AG09309 (cell line): ENCODE results near the gene SETD4.

Experiments
- DNase-seq: peaks from one replicate; pipeline ENCODE4 v3.0.0-alpha.2; 2010; ENCODE audit warnings: low read depth
- H3K4me3 ChIP-seq: 2 replicates; pipeline ENCODE4 v1.5.1; 2011; ENCODE audit warnings: mild to moderate bottlenecking, low read depth, low read length, moderate library complexity; ENCODE audit not compliant: control insufficient read depth
- CTCF ChIP-seq: IDR thresholded peaks from 2 replicates; pipeline ENCODE4 v1.5.1; 2011; ENCODE audit warnings: mild to moderate bottlenecking, low read depth, low read length, inconsistent platforms; ENCODE audit not compliant: insufficient read depth, control insufficient read depth; ENCODE audit errors: missing control alignments

Gene SETD4

GRCh38 chr21:36073181-36073580, 12.9 kb upstream of the SETD4 start:
- H3K4me3 ChIP-seq: no peak overlapping the region
- no peak for TF ChIP-seq CTCF
- DNase-seq: no peak

- no peak overlapping the region for H3K4me3 ChIP-seq
- no peak for TF ChIP-seq CTCF
Measured at GRCh38 chr21:36072453-36073162, 12.3 kb upstream of the SETD4 start.

GRCh38 chr21:36070999-36071398, 10.7 kb upstream of the SETD4 start:
- no peak for TF ChIP-seq CTCF
- no peak for DNase-seq
- H3K4me3 ChIP-seq: peak overlapping the region; percentile 4; the same call in 1 of the 2 replicates

More at GRCh38 chr21:36072453-36073162, 12.3 kb upstream of the SETD4 start:
- no peak for DNase-seq

- no peak for TF ChIP-seq CTCF
- DNase-seq: peak; percentile 74
Measured at GRCh38 chr21:36069713-36070583, 9.6 kb upstream of the SETD4 start, which contains the start of gene CBR1. Gene CBR1 (plus strand): TSS chr21:36070024. CDS start chr21:36070116, 92 bp downstream.

GRCh38 chr21:36068748-36069398, 8.5 kb upstream of the SETD4 start:
- no peak for DNase-seq

More at GRCh38 chr21:36069713-36070583, 9.6 kb upstream of the SETD4 start, which contains the start of gene CBR1:
- peak within 1 kb of the TSS; percentile 75 for H3K4me3 ChIP-seq

More at GRCh38 chr21:36068748-36069398, 8.5 kb upstream of the SETD4 start:
- no peak for TF ChIP-seq CTCF
- no peak overlapping the region for H3K4me3 ChIP-seq
